NCI-H1694 treated with DMSO at 0.1 percent for 48 hours (cell line): ENCODE measurements around the gene HTR2A.
"Not testable (repeated sequence)": the region's sequence is repeated elsewhere in the genome, so short reads cannot be mapped to it uniquely, and the experiment has no call there.

ENCODE experiments used
- DNase-seq: peaks from one replicate; lab custom pipeline; 2025; lab: John Stamatoyannopoulos, UW

Gene HTR2A

DNA sequence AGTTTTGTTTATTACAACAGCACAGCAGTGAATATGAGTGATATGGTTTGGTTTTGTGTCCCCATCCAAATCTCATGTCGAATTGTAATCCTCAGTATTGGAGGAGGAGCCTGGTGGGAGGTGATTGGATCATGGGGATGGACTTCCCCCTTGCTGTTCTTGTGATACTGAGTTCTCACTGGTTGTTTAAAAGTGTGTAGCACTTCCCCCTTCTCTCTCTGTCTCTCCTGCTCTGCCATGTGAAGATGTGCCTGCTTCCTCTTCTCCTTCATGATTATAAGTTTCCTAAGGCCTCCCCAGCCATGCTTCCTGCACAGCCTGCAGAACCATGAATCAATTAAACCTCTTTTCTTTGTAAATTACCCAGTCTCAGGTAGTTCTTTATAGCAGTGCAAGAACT, 91.9 kb downstream of the HTR2A start:
- not testable (repeated sequence) for DNase-seq

- no peak for DNase-seq
Measured at GRCh38 chr13:46804391-46804815, 92.5 kb downstream of the HTR2A start.

- DNase-seq: no peak
Measured at GRCh38 chr13:46803586-46803985, 93.3 kb downstream of the HTR2A start.

DNA sequence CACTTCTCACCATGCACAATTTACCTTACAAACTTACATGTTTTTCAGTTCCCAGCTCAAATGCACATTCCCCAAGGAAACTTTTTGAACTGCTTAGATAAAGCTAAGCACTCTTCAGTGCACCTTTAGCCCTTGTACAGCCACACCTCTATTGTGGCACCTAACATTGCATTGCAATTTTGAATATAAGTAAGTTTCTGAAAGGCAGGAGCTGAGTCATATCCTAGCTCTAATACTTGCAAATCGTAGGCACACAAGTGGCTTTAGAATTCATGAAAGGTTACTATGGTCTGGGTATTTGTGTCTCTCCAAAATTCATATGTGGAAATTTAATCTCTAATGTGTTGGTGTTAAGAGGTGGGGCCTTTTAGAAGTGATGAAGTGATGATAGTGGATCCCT, 95.0 kb downstream of the HTR2A start:
- no peak for DNase-seq

- DNase-seq: no peak
Measured at GRCh38 chr13:46799139-46799538, 97.7 kb downstream of the HTR2A start.

DNA sequence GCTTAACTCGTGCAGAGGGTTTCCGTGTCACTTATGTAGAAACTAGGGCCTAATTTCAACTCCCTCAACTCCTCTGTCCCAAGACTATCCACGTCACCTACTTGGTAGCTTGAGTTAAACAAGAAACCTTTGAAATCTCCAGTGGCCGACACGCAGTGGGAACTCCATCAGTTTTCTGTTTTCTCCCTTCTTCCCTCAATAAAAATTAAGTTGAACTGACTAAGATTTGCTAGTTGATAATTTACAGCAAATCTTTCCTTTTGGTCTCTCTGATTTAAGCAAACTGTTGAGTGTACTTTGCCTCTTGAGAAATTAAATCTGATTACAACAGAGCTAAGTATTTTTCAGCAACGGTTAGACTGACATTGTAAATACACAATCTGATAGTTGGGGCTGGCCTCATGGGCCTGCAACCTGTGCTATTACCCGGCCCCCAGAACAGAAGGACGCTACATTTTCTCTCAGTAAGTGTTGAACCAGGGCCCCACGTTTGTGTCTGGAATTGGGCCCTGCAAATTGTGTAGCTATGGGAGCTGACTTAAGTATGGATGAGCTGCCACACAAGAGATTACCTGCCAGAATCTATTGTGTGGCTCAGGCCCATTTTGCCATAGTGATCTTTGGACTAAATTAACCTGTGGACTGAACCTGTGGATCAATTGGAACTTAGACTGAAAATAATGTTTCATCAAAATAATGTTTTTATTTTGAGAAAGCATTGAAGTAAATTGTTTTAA, 99.2 kb downstream of the HTR2A start:
- no peak for DNase-seq

GRCh38 chr13:46796515-46797474, 100.1 kb downstream of the HTR2A start, which contains the start of gene ESD:
TSS of gene ESD (minus strand) at chr13:46797161. CDS start at chr13:46791413, 5,748 bp downstream.
- peak; percentile 70 for DNase-seq

DNA sequence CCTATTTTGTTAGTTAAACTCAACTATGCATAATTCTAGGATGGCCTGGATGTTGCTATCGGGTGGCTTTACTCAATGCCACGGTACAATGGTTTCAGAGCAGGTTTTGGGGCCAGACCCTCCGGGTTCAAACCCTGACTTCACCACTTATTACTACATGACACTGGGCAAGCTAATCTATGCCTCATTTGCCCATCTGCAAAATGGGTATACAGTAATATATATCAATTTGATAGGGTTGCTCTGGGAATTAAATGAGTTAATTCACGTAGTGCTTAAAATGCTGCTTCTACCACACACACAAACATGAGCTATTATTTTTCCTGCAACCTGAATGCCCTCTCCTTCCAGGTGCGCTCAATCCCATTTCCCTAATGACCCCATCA, 100.7 kb downstream of the HTR2A start:
- DNase-seq: no peak

- DNase-seq: no peak
Measured at GRCh38 chr13:46795321-46795720, 101.5 kb downstream of the HTR2A start.

GRCh38 chr13:46783504-46783903, 113.3 kb downstream of the HTR2A start:
- DNase-seq: no peak

- DNase-seq: no peak
Measured at GRCh38 chr13:46782691-46783090, 114.2 kb downstream of the HTR2A start.

- DNase-seq: no peak
Measured at GRCh38 chr13:46782066-46782465, 114.8 kb downstream of the HTR2A start.
